Measurements from ENCODE around the gene GDPD2.
A peak's percentile ranks its signal among the peaks of the same experiment; 100 is the strongest.
"Not testable (repeated sequence)": the region's sequence is repeated elsewhere in the genome, so short reads cannot be mapped to it uniquely, and the experiment has no call there.

GDPD2 gene, protein sequence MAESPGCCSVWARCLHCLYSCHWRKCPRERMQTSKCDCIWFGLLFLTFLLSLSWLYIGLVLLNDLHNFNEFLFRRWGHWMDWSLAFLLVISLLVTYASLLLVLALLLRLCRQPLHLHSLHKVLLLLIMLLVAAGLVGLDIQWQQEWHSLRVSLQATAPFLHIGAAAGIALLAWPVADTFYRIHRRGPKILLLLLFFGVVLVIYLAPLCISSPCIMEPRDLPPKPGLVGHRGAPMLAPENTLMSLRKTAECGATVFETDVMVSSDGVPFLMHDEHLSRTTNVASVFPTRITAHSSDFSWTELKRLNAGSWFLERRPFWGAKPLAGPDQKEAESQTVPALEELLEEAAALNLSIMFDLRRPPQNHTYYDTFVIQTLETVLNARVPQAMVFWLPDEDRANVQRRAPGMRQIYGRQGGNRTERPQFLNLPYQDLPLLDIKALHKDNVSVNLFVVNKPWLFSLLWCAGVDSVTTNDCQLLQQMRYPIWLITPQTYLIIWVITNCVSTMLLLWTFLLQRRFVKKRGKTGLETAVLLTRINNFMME

GRCh38 chrX:70422851-70423341 lies at the start of gene GDPD2:
GDPD2 (plus strand) TSS chrX:70423314; CDS start chrX:70424985, 1,671 bp downstream.
- DNase-seq (ENCODE audit: low read depth, low spot score): no peak
- H3K27ac ChIP-seq: no peak within 1 kb of the TSS

GRCh38 chrX:70386235-70386634 lies 36.9 kb upstream of the GDPD2 start:
- H3K27ac ChIP-seq: no peak overlapping the region
- no peak for DNase-seq (ENCODE audit: low read depth, low spot score)

- H3K27ac ChIP-seq: no peak overlapping the region
- DNase-seq (ENCODE audit: low read depth, low spot score): no peak
Observed at GRCh38 chrX:70398899-70399298, 24.2 kb upstream of the GDPD2 start.

GRCh38 chrX:70400181-70400580 lies 22.9 kb upstream of the GDPD2 start:
- H3K27ac ChIP-seq: not testable (repeated sequence)

GRCh38 chrX:70402721-70403120 lies 20.4 kb upstream of the GDPD2 start:
- no peak for DNase-seq (ENCODE audit: low read depth, low spot score)
- no peak overlapping the region for H3K27ac ChIP-seq

More at GRCh38 chrX:70400181-70400580, 22.9 kb upstream of the GDPD2 start:
- DNase-seq (ENCODE audit: low read depth, low spot score): not testable (repeated sequence)

GRCh38 chrX:70405003-70405402 lies 18.1 kb upstream of the GDPD2 start:
- H3K27ac ChIP-seq: no peak overlapping the region
- no peak for DNase-seq (ENCODE audit: low read depth, low spot score)

- no peak overlapping the region for H3K27ac ChIP-seq
- no peak for DNase-seq (ENCODE audit: low read depth, low spot score)
Observed at GRCh38 chrX:70410921-70411320, 12.2 kb upstream of the GDPD2 start.

DNA sequence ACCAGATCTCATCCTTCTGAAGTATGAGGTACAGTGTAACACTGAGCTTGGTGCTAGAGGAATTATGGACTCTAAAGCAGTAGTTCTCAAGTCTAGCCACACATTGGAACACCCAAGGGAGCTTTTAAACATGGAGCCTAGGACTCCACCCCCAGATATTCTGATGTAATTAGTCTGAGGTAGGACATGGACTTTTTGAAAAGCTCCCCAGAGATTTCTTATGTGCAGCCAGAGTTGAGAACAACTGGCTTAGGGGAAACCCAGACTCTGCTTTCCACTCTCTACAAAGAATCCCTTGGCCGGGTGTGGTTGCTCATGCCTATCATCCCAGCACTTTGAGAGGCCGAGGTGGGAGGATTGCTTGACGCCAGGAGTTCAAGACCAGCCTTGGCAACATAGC lies 11.6 kb upstream of the GDPD2 start:
- H3K27ac ChIP-seq: no peak overlapping the region
- no peak for DNase-seq (ENCODE audit: low read depth, low spot score)

- H3K27ac ChIP-seq: no peak overlapping the region
- DNase-seq (ENCODE audit: low read depth, low spot score): no peak
Observed at GRCh38 chrX:70421618-70422017, 1.5 kb upstream of the GDPD2 start.

DNA sequence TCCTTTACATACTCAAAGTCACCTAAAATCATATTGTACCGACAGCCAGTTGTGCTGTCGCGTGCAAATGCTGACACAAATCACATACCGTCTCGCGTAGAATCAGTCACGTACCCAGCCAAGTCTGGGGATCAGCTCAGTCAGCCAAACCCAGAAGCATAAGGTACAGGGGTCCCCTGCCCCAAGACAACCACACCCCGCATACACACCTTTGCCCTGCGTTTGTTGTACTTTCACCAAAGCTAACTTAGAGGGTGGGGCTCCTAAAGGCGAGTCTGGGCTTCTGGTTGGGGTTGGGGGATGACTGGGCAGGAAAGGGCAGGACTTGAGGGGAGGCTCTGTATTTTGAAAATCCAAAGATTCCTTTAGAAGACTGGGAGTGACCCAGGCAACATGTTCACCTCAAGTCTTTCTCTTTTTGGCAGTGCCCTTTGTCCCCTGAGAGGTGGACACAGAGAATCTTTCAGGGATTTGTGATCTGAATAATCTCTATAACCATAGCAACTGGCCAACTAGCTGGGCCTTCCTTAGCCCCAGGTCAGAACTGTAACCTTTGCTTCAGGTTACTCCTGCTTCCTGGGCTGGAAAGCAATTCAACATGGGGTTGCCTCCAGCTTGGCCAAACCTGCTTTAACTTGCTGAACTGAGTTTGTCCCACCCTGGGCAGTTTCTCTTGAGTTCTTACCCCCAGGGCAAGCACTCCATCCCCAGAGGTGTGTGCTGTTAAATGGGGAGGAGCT lies 992 bp downstream of the GDPD2 start:
- no peak for DNase-seq (ENCODE audit: low read depth, low spot score)
- H3K27ac ChIP-seq: no peak overlapping the region

DNA sequence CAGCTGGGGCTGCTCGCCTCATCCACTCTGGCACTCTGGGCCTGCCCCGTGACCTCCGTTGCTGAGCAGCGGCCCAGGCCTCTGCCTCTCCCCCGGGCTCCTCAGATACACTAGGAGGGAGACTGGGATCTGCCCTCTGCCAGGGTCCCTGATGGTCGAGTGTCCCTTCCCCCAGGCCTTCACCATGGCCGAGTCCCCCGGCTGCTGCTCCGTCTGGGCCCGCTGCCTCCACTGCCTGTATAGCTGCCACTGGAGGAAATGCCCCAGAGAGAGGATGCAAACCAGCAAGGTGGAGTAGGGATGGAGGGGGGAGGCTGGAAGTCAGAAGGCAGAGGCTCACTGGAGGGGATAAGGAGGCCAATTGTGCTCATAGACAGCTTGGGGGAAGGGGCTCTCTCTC lies 1.7 kb downstream of the GDPD2 start:
- H3K27ac ChIP-seq: no peak overlapping the region
- no peak for DNase-seq (ENCODE audit: low read depth, low spot score)

GRCh38 chrX:70426286-70427278 lies 3.5 kb downstream of the GDPD2 start:
- DNase-seq (ENCODE audit: low read depth, low spot score): no peak
- H3K27ac ChIP-seq: no peak overlapping the region

GRCh38 chrX:70427365-70427764 lies 4.3 kb downstream of the GDPD2 start:
- no peak for DNase-seq (ENCODE audit: low read depth, low spot score)
- no peak overlapping the region for H3K27ac ChIP-seq

DNA sequence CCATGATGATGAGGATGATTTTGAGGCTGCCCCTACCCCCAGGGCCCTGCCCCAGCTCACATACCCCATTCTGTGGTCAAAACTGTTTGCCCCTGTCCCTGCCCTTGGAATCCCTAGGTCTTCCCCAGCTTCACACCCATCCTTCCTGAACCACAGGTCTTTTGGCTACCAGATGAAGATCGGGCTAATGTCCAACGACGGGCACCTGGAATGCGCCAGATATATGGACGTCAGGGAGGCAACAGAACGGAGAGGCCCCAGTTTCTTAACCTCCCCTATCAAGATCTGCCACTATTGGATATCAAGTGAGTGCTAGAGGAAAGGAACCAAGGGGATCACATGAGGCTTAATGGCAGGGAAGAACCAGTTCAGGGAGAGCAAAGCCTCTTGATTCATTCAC lies 6.6 kb downstream of the GDPD2 start:
- H3K27ac ChIP-seq: no peak overlapping the region
- DNase-seq (ENCODE audit: low read depth, low spot score): no peak

- peak overlapping the region; percentile 46 for H3K27ac ChIP-seq
- no peak for DNase-seq (ENCODE audit: low read depth, low spot score)
Observed at GRCh38 chrX:70432936-70433847, 10.1 kb downstream of the GDPD2 start.

DNA sequence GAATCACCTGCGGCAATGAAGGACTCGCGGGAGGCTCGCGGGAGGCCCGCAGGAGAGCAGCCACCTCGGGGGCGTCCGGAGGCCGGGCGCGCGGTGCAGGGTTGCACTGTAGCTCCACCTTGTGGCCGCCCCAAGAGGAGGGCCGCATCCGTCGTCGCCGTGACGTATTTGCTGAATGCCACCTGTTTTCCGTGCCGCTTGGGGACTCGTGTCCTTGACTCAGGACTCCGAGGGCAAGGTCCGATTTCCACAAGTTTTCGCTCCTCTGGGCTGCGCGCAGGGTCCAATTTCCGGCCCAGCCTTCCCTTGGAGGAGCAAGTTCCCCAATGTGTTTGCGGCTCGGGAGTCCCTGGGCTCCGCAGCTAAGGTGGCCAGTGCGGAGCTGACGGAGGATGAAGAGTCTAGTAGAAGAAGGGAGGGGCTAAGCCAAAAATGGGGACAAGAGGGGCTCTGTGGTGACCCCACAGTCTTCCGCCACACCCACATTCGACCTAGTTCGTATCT lies 10.8 kb downstream of the GDPD2 start:
- DNase-seq (ENCODE audit: low read depth, low spot score): no peak
- peak overlapping the region; percentile 46 for H3K27ac ChIP-seq

DNA sequence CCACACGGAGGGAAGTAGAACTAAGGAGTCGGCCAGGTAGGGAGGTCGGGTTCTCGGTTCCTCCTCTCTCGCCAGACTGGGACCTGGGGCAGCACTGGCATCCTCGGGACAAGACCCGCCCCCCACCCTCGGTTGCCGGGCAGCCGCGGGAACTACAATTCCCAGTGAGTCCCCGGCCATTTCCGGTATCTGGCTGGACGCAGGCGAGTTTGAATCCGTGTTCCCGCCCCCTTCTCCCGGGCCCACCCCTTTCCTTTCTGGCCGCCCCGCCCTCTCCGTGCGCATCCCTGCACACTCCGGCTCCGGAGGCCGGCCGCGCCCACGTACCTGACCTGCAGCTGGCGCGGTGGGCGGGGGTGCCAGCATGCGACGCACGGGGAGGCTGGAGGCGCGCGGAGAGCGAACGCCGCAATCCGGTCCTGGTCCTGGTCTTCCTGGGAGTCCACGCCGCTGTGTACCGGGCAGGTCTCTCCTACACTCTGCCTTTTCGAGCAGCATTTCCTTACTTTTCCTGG lies 11.3 kb downstream of the GDPD2 start:
- no peak for DNase-seq (ENCODE audit: low read depth, low spot score)
- H3K27ac ChIP-seq: peak overlapping the region; percentile 46

- H3K27ac ChIP-seq: no peak overlapping the region
Observed at GRCh38 chrX:70434914-70435586, 11.9 kb downstream of the GDPD2 start.

More at GRCh38 chrX:70434914-70435586, 11.9 kb downstream of the GDPD2 start:
- DNase-seq (ENCODE audit: low read depth, low spot score): no peak

Data from epithelial cell of prostate (primary cell).